A673 (cell line): ENCODE measurements around the gene HIRIP3. TPM values are rescaled to one million over a fixed set of nuclear protein-coding genes. Genes with fewer than 3 reads are reported as not detected.

ENCODE experiments used
- BruUV-seq: library from RNA; stranded (reverse); fragments of 400-500 nt; replicated peaks from 2 replicates; lab custom pipeline; 2021; lab: Mats Ljungman, UMichigan
- CTCF ChIA-PET: fragments of 300-600 bp; sonication (Branson Sonifier 250); formaldehyde crosslinking; loops from one replicate; lab custom pipeline; 2022; ENCODE audit warnings: antibody characterized with exemption; lab: Charles Lee
- POLR2A ChIA-PET: fragments of 300-600 bp; sonication (Branson Sonifier 250); formaldehyde crosslinking; loops from one replicate; lab custom pipeline; 2022; ENCODE audit warnings: antibody characterized with exemption; ENCODE audit not compliant: low non-redundant PET; lab: Charles Lee
- DNase-seq: peaks from one replicate; pipeline ENCODE4 v3.0.0-alpha.2; 2015; ENCODE audit warnings: low spot score
- H3K27ac ChIP-seq: fragments of 200-600 bp; sonication (generic); 2 replicates; pipeline ENCODE4 v1.5.1; 2016; ENCODE audit warnings: mixed run types, low read depth, mild to moderate bottlenecking, mixed read lengths, antibody characterized with exemption, low read length; ENCODE audit not compliant: poor library complexity, severe bottlenecking
- H3K27me3 ChIP-seq: fragments of 200-600 bp; sonication (generic); replicated peaks from 2 replicates; pipeline ENCODE4 v1.6.1; 2017; ENCODE audit warnings: mixed run types, low read depth, mild to moderate bottlenecking, mixed read lengths, antibody characterized with exemption, low read length; ENCODE audit not compliant: insufficient read depth, poor library complexity
- H3K36me3 ChIP-seq: fragments of 200-600 bp; sonication (generic); 2 replicates; pipeline ENCODE4 v1.6.1; 2016; ENCODE audit warnings: mixed run types, mild to moderate bottlenecking, mixed read lengths, antibody characterized with exemption, low read length; ENCODE audit not compliant: insufficient read depth, poor library complexity, severe bottlenecking
- H3K4me1 ChIP-seq: fragments of 200-600 bp; sonication (generic); 2 replicates; pipeline ENCODE4 v1.6.1; 2017; ENCODE audit warnings: mixed run types, mild to moderate bottlenecking, mixed read lengths, antibody characterized with exemption, low read length; ENCODE audit not compliant: insufficient read depth, poor library complexity, severe bottlenecking
- H3K4me3 ChIP-seq: fragments of 200-600 bp; sonication (generic); 2 replicates; pipeline ENCODE4 v1.5.1; 2016; ENCODE audit warnings: low read depth, mixed run types, mild to moderate bottlenecking, mixed read lengths, low read length; ENCODE audit not compliant: poor library complexity, severe bottlenecking
- H3K9me3 ChIP-seq: fragments of 200-600 bp; sonication (generic); 2 replicates; pipeline ENCODE4 v1.6.1; 2016; ENCODE audit warnings: mixed run types, low read depth, mild to moderate bottlenecking, mixed read lengths, antibody characterized with exemption, low read length; ENCODE audit not compliant: poor library complexity, severe bottlenecking
- EZH2 ChIP-seq: fragments of 200-600 bp; sonication (generic); IDR thresholded peaks from 2 replicates; pipeline ENCODE4 v1.6.1; 2017; ENCODE audit warnings: borderline replicate concordance, low read depth, mild to moderate bottlenecking, mixed read lengths, antibody characterized with exemption, low read length; ENCODE audit not compliant: poor library complexity, severe bottlenecking
- intact Hi-C: fragments of 100-400 bp; cut with micrococcal nuclease; formaldehyde crosslinking; loops from one replicate; pipeline ENCODE4 v1.10.0; 2022; ENCODE audit not compliant: unreplicated experiment
- total RNA-seq: library from RNA; stranded (reverse); gene quantifications from 2 replicates; pipeline ENCODE4 v1.2.3, GENCODE V29; 2021
- TF ChIP-seq, protein P1 (sequence below): fragments of 300-800, 200-600 bp; sonication (generic); conservative IDR thresholded peaks from 2 replicates; pipeline ENCODE4 v1.5.1; 2017; ENCODE audit warnings: low read depth, mild to moderate bottlenecking, antibody characterized with exemption, low read length, moderate library complexity, mixed read lengths

The HIRIP3 gene
- total RNA-seq, 1 experiment from 2014 or later = 29.7 TPM

DNA sequence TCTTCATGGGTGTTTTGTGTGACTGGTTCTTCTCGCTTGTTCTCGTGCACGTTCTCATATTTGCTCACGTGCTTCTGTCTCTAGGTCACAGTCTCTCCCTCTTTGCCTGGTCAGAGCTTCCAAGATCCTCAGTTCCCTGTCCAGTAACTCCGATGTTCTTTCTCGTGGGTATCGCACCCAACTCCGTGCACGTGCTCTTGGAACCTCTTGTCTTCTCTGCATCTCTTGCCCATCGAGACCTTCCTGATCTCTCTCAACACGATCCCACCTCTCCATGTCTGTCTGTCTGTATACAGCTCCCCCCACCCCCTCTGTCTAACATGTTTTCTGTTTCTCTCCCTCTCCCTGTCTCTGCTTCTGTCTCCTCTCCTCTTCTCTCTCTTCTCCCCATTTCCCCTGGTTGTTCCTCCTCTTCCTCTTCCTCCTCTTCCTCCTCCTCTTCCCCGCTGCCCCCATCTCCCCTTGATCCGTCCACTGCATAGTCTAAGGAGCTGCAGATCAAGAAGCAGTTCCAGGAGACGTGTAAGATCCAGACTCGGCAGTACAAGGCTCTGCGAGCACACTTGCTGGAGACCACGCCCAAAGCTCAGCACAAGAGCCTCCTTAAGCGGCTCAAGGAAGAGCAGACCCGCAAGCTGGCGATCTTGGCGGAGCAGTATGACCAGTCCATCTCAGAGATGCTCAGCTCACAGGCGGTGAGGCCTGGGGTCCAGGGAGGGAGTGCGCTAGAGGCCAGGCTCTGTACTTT is 6.1 kb downstream of the HIRIP3 start:
- TF ChIP-seq EZH2 = no peak
- TF ChIP-seq, protein P1, sequence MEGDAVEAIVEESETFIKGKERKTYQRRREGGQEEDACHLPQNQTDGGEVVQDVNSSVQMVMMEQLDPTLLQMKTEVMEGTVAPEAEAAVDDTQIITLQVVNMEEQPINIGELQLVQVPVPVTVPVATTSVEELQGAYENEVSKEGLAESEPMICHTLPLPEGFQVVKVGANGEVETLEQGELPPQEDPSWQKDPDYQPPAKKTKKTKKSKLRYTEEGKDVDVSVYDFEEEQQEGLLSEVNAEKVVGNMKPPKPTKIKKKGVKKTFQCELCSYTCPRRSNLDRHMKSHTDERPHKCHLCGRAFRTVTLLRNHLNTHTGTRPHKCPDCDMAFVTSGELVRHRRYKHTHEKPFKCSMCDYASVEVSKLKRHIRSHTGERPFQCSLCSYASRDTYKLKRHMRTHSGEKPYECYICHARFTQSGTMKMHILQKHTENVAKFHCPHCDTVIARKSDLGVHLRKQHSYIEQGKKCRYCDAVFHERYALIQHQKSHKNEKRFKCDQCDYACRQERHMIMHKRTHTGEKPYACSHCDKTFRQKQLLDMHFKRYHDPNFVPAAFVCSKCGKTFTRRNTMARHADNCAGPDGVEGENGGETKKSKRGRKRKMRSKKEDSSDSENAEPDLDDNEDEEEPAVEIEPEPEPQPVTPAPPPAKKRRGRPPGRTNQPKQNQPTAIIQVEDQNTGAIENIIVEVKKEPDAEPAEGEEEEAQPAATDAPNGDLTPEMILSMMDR = no peak

DNA sequence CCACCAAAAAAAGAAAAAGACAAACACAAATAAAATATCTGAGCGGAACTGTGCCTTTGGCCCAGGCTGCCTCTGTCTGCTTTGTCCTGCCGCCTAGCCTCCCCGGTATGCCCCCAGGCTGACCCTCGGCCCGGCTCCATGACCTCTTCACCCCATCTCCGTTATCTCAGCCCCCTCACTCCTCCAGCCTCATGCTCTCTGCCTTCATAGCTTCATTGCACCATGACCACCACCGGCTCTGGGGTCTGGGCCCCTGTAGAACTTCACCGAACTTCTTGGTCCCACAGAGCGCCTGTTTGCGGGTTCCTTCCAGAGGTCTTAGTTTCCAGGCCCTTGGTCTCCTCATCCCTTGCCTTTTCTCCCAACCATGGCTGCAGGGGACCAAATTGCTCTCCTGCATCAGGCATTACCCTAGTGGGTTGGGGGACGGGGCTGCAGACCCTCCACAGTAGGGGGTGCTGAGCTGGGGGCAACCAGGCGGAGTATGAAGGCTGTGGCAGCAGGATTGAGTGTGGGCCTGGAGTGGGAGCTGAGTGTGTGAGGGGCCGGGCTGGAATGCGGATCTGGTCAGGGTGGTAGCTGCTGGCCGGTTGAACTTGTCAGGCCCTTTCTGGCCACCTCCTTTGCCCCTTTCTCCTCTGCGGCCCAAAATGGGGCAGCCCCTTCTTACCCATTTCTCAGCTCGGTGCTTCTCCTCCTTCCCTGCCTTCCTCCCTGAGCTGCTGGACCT is 6.9 kb downstream of the HIRIP3 start:
- no peaks in the 10 kb centered on the region for H3K27me3 ChIP-seq
- TF ChIP-seq, protein P1 = no peak
- TF ChIP-seq EZH2 = no peak
- H3K4me3 ChIP-seq = no peak overlapping the region
- no peak overlapping the region for H3K27ac ChIP-seq
- H3K36me3 ChIP-seq = peaks cover 79% of the 10 kb centered on the region
- H3K4me1 ChIP-seq = no peaks in the 10 kb centered on the region
- POLR2A ChIA-PET = interaction anchor here (0.5 kb wide), 1 partner anchor 164 kb away, joined by 5 read pairs; no protein-coding TSS in a partner anchor
- no TSS peak for BruUV-seq
- DNase-seq = no peak
- CTCF ChIA-PET = no interaction called here
- H3K9me3 ChIP-seq = no peaks in the 10 kb centered on the region
- intact Hi-C loops = no loop called here

More for the DNA sequence above, 6.1 kb downstream of the HIRIP3 start:
- Histone ChIP-seq H3K9me3 (no peaks in the 10 kb centered on the region), H3K36me3 (peaks cover 71% of the 10 kb centered on the region), H3K27me3 (no peaks in the 10 kb centered on the region), H3K27ac (no peak overlapping the region), H3K4me3 (no peak overlapping the region), H3K4me1 (peaks cover under 1% of the 10 kb centered on the region)
- ChIA-PET POLR2A (interaction anchor here (0.5 kb wide), 1 partner anchor 165 kb away, joined by 5 read pairs; no protein-coding TSS in a partner anchor), CTCF (no interaction called here)
- intact Hi-C loops = no loop called here
- no TSS peak for BruUV-seq
- no peak for DNase-seq

DNA sequence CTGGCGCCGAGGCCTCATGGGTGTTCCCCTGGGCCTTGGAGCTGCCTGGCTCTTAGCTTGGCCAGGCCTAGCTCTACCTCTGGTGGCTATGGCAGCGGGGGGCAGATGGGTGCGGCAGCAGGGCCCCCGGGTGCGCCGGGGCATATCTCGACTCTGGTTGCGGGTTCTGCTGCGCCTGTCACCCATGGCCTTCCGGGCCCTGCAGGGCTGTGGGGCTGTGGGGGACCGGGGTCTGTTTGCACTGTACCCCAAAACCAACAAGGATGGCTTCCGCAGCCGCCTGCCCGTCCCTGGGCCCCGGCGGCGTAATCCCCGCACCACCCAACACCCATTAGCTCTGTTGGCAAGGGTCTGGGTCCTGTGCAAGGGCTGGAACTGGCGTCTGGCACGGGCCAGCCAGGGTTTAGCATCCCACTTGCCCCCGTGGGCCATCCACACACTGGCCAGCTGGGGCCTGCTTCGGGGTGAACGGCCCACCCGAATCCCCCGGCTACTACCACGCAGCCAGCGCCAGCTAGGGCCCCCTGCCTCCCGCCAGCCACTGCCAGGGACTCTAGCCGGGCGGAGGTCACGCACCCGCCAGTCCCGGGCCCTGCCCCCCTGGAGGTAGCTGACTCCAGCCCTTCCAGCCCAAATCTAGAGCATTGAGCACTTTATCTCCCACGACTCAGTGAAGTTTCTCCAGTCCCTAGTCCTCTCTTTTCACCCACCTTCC is 7.9 kb downstream of the HIRIP3 start:
- Histone ChIP-seq H3K36me3 (peaks cover 80% of the 10 kb centered on the region), H3K27ac (no peak overlapping the region), H3K4me3 (no peak overlapping the region), H3K4me1 (no peaks in the 10 kb centered on the region), H3K9me3 (no peaks in the 10 kb centered on the region), H3K27me3 (no peaks in the 10 kb centered on the region)
- intact Hi-C loops = no loop called here
- TF ChIP-seq, protein P1 = no peak
- TF ChIP-seq EZH2 = no peak
- DNase-seq = no peak
- ChIA-PET CTCF (no interaction called here), POLR2A (interaction anchor here (0.5 kb wide), 1 partner anchor 1157 kb away, joined by 16 read pairs; no protein-coding TSS in a partner anchor)
- BruUV-seq = no TSS peak
